Activated CD4-positive, alpha-beta T cell treated with anti-CD3 and anti-CD28 coated beads, Interleukin-10, Interleukin-2, amounts not matched to agents 100 ng/mL and 50 ng/mL, durations not matched to agents 16 hours and 8 hours (primary cell): ENCODE measurements around the gene AIFM2.
"Not testable (repeated sequence)": the region's sequence is repeated elsewhere in the genome, so short reads cannot be mapped to it uniquely, and the experiment has no call there.

Experiments
- DNase-seq: peaks from one replicate; pipeline ENCODE4 v3.0.0-alpha.2; 2020

The AIFM2 gene

DNA sequence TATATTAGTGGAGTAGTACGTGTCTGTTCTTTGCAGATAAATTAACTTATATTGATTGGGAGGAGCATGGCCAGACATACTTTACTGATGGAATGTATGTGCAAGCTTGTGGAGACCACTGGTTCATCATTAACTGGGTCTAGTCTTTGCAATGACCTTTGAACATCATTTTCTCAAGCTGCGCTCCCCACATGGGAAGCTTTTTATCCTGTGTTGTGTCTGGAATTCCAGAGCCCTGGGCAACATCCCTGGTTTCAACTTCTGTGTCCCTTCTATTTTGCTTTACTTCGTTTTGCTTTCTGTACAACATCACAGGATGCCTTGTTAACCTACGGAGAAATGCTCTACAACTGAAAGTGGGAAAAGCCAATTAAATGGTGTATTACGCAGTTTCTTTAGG, 41.7 kb downstream of the AIFM2 start:
- DNase-seq = no peak

DNA sequence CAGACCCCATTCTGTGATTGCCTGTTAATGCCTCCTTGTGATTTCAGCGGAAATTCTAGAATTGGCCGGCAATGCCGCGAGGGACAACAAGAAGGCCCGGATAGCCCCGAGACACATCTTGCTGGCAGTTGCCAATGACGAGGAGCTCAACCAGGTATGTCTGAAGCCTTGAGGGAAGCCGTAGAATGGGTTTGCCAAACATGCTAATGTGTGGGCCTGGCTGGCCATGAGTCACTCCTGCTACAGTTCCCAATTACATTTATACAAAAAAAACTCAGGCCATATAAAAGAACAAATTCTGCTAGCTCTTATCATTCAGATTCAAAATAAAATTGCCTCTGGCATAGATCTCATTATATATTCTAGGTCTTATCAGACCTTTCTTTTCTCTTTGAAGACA, 42.6 kb downstream of the AIFM2 start:
- DNase-seq = no peak

GRCh38 chr10:70088308-70088698, 44.3 kb downstream of the AIFM2 start:
- DNase-seq = no peak

GRCh38 chr10:70087616-70088307, 44.9 kb downstream of the AIFM2 start:
- DNase-seq = no peak

- no peak for DNase-seq
These were observed 46.5 kb downstream of the AIFM2 start for GRCh38 chr10:70085975-70086613.

DNA sequence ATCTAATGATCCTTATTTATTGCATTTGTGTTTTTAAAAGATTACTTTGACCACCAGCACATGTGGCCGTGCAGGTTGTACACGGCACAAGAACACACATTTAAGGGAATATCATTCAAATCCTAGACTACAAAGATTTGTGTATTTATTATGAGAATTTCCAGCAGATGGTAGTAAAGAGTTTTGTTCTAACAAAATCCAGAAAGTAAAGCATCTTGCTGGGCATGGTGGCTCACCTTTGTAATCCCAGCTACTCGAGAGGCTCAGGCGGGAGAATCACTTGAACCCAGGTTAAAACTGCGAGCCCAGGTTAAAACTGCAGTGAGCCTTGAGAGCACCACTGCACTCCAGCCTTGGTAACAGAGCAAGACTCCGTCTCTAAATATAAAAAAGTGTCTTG, 48.4 kb downstream of the AIFM2 start:
- no peak for DNase-seq

GRCh38 chr10:70080789-70081188, 51.8 kb downstream of the AIFM2 start:
- not testable (repeated sequence) for DNase-seq

DNA sequence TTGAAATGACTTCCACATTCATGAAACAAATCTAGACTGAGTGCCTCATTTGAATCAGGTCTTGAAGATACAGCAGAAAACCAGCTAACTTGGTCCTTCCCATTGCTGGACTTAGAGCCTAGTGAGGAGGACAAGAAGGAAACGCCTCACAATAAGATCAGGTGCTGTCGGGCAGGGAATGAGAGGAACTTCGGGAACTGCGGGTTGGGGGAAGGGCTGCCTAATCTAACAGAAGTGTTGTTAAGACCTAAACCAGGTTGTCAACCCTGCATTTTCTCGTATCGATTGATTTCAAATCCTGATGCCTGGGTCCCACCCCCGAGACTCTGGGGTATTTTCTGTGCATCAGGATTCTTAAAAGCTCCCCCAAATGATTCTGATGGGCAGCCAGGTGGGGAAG, 53.7 kb downstream of the AIFM2 start:
- DNase-seq = no peak

GRCh38 chr10:70078329-70078728, 54.3 kb downstream of the AIFM2 start:
- DNase-seq = no peak

GRCh38 chr10:70074971-70075370, 57.7 kb downstream of the AIFM2 start:
- no peak for DNase-seq

DNA sequence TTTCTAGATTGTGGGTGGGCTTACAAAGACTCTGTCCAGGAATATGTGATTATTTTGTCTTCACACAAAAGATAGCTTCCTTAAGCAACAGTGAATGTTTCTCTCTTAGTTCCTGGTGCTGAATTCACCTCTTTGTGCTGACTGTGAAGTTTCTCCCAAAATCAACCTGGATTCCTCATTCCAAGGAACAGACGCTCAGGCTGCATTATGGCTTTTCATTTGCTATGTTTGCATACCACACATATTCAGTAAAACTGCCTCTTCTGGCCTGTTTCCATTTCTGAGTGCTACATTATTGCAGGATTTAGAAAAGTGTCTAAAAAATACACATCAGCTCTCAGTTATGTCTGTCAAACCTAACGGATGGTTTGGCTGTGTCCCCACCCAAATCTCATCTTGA, 58.5 kb downstream of the AIFM2 start:
- DNase-seq = no peak

GRCh38 chr10:70070834-70071233, 61.8 kb downstream of the AIFM2 start:
- DNase-seq = no peak

- DNase-seq = no peak
These were observed 63.3 kb downstream of the AIFM2 start for GRCh38 chr10:70069346-70069745.

GRCh38 chr10:70068925-70069324, 63.7 kb downstream of the AIFM2 start:
- no peak for DNase-seq

GRCh38 chr10:70067586-70067985, 65.0 kb downstream of the AIFM2 start:
- DNase-seq = no peak

- no peak for DNase-seq
These were observed 66.4 kb downstream of the AIFM2 start for GRCh38 chr10:70066190-70066589.

GRCh38 chr10:70064486-70064885, 68.1 kb downstream of the AIFM2 start:
- no peak for DNase-seq

DNA sequence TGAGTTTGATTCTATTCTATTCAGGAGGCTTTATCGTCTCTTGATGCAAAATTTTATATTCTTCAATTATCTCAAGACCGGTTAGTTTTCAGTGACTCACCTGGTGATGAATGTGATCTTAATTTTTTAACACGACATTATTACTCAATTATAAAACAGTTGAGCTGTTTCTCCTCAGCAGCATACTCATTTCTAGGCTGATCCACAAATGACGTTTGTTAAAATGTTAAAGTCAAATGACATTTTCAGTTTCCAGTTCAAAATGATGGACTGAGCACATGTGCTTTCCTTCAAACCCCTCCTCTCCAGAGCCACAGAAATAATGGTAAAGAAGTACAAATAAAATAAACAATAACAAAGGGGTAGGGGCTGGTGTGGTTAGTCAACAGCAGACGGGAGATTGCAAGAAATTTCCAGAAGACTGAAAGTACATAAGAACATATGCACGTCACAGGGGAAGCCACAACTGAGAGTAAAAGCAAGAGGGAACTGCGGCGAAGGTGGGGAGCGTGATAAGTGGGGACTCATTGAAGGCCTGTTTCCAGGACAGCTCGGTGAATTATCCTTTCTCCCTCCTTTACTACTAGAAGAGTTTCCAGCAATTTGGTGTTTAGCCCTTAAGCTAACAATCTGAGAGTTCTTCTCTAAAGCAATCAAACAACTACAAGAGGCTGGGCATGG, 69.1 kb downstream of the AIFM2 start:
- peak; percentile 43 for DNase-seq
